WTC11 (cell line): ENCODE data around the gene KRT86. TPM values are rescaled to one million over a fixed set of nuclear protein-coding genes. Genes with fewer than 3 reads are reported as not detected.

Source experiments
- ATAC-seq: fragments of 200-7000 bp; cut with Tn5 transposase; 2 replicates; pipeline ENCODE4 v1.10.0; 2021; ENCODE audit warnings: mild to moderate bottlenecking, moderate library complexity
- CTCF ChIA-PET: fragments of 300-600 bp; sonication (Branson Sonifier 250); formaldehyde crosslinking; loops from one replicate; lab custom pipeline; 2021; ENCODE audit warnings: antibody characterized with exemption; lab: Charles Lee
- POLR2A ChIA-PET: fragments of 350-600 bp; sonication (Branson Sonifier 250); formaldehyde crosslinking; loops from one replicate; lab custom pipeline; 2021; ENCODE audit warnings: antibody characterized with exemption; lab: Charles Lee
- DNase-seq: peaks from one replicate; pipeline ENCODE4 v3.0.0; 2021; ENCODE audit warnings: low spot score
- H3K27ac Mint-ChIP-seq: 2 replicates; pipeline ENCODE4 v1.8.0; 2021; ENCODE audit warnings: mixed read lengths
- H3K27me3 Mint-ChIP-seq: 2 replicates; pipeline ENCODE4 v1.8.0; 2021; ENCODE audit warnings: low read depth, mild to moderate bottlenecking, moderate library complexity, mixed read lengths
- H3K36me3 Mint-ChIP-seq: 2 replicates; pipeline ENCODE4 v1.8.0; 2021; ENCODE audit warnings: mixed read lengths
- H3K4me1 Mint-ChIP-seq: 2 replicates; pipeline ENCODE4 v1.8.0; 2022; ENCODE audit warnings: mixed read lengths
- H3K4me3 Mint-ChIP-seq: 2 replicates; pipeline ENCODE4 v1.8.0; 2021; ENCODE audit warnings: mild to moderate bottlenecking, moderate library complexity, mixed read lengths
- H3K9me3 Mint-ChIP-seq: 2 replicates; pipeline ENCODE4 v1.8.0; 2021; ENCODE audit warnings: mixed read lengths
- FOXJ3 ChIP-seq: sonication (generic); formaldehyde crosslinking; IDR thresholded peaks from 2 replicates; pipeline ENCODE4 v1.9.0; 2021; ENCODE audit warnings: missing genetic modification reagents, mild to moderate bottlenecking, borderline replicate concordance
- FOXP1 ChIP-seq: sonication (generic); formaldehyde crosslinking; IDR thresholded peaks from 2 replicates; pipeline ENCODE4 v1.8.0; 2022; ENCODE audit warnings: missing genetic modification reagents, mild to moderate bottlenecking, moderate library complexity, borderline replicate concordance
- JAZF1 ChIP-seq: fragments of 250-450 bp; sonication (Bioruptor Pico); IDR thresholded peaks from 2 replicates; pipeline ENCODE4 v1.9.0; 2021; ENCODE audit warnings: moderate library complexity, mild to moderate bottlenecking, inconsistent platforms
- NR2C2 ChIP-seq: sonication (generic); formaldehyde crosslinking; IDR thresholded peaks from 2 replicates; pipeline ENCODE4 v1.8.0; 2022; ENCODE audit warnings: mild to moderate bottlenecking, missing genetic modification reagents
- ZNF671 ChIP-seq: fragments of 250-450 bp; sonication (Bioruptor Pico); IDR thresholded peaks from 2 replicates; pipeline ENCODE4 v1.8.0; 2021; ENCODE audit warnings: mild to moderate bottlenecking
- total RNA-seq: library from RNA; stranded (reverse); gene quantifications from 3 replicates; pipeline ENCODE4 v1.2.3, GENCODE V29; 2021
- TF ChIP-seq, protein P1 (sequence below): fragments of 250-450 bp; sonication (Bioruptor Pico); IDR thresholded peaks from 2 replicates; pipeline ENCODE4 v1.9.0; 2021; ENCODE audit warnings: mild to moderate bottlenecking
- TF ChIP-seq, protein P2 (sequence below): sonication (generic); formaldehyde crosslinking; conservative IDR thresholded peaks from 2 replicates; pipeline ENCODE4 v1.8.1; 2023; ENCODE audit warnings: mild to moderate bottlenecking, low read depth, missing genetic modification reagents, moderate library complexity
- TF ChIP-seq, protein P3 (sequence below): sonication (generic); formaldehyde crosslinking; IDR thresholded peaks from 2 replicates; pipeline ENCODE4 v1.8.0; 2023; ENCODE audit warnings: mild to moderate bottlenecking, missing genetic modification reagents
- TF ChIP-seq, protein P4 (sequence below): sonication (generic); formaldehyde crosslinking; IDR thresholded peaks from 2 replicates; pipeline ENCODE4 v1.8.0; 2022; ENCODE audit warnings: mild to moderate bottlenecking, missing genetic modification reagents
- TF ChIP-seq, protein P5 (sequence below): sonication (generic); formaldehyde crosslinking; IDR thresholded peaks from 2 replicates; pipeline ENCODE4 v1.8.0; 2023; ENCODE audit warnings: missing genetic modification reagents
- TF ChIP-seq, protein P6 (sequence below): sonication (generic); formaldehyde crosslinking; IDR thresholded peaks from 2 replicates; pipeline ENCODE4 v1.8.1; 2022; ENCODE audit warnings: low read depth, missing genetic modification reagents, borderline replicate concordance
- TF ChIP-seq, protein P7 (sequence below): fragments of 250-450 bp; sonication (Bioruptor Pico); IDR thresholded peaks from 2 replicates; pipeline ENCODE4 v1.8.0; 2021; ENCODE audit warnings: mild to moderate bottlenecking

Gene KRT86
- total RNA-seq, 1 experiment from 2014 or later: 0.11 TPM

DNA sequence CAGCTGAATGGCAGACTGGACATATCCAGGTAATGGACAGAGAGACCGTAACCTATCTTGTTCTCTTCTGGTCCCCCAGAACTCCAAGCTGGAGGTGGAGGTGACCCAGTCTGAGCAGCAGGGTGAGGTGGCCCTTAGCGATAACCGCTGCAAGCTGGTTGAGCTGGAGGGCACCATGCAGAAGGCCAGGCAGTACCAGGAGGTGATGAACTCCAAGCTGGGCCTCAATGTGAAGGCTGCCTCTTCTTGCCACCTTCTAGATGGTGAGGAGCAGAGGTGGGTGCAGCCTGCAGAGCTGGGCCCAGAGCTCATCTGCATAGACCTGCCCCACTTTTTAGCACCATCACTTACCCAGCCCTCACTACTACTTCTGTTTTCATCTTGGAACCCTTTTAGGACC, 7.2 kb upstream of the KRT86 start (continued):
- TF ChIP-seq, protein P1, sequence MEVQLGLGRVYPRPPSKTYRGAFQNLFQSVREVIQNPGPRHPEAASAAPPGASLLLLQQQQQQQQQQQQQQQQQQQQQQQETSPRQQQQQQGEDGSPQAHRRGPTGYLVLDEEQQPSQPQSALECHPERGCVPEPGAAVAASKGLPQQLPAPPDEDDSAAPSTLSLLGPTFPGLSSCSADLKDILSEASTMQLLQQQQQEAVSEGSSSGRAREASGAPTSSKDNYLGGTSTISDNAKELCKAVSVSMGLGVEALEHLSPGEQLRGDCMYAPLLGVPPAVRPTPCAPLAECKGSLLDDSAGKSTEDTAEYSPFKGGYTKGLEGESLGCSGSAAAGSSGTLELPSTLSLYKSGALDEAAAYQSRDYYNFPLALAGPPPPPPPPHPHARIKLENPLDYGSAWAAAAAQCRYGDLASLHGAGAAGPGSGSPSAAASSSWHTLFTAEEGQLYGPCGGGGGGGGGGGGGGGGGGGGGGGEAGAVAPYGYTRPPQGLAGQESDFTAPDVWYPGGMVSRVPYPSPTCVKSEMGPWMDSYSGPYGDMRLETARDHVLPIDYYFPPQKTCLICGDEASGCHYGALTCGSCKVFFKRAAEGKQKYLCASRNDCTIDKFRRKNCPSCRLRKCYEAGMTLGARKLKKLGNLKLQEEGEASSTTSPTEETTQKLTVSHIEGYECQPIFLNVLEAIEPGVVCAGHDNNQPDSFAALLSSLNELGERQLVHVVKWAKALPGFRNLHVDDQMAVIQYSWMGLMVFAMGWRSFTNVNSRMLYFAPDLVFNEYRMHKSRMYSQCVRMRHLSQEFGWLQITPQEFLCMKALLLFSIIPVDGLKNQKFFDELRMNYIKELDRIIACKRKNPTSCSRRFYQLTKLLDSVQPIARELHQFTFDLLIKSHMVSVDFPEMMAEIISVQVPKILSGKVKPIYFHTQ (CRISPR knock-in tag): no peak
- TF ChIP-seq, protein P2, sequence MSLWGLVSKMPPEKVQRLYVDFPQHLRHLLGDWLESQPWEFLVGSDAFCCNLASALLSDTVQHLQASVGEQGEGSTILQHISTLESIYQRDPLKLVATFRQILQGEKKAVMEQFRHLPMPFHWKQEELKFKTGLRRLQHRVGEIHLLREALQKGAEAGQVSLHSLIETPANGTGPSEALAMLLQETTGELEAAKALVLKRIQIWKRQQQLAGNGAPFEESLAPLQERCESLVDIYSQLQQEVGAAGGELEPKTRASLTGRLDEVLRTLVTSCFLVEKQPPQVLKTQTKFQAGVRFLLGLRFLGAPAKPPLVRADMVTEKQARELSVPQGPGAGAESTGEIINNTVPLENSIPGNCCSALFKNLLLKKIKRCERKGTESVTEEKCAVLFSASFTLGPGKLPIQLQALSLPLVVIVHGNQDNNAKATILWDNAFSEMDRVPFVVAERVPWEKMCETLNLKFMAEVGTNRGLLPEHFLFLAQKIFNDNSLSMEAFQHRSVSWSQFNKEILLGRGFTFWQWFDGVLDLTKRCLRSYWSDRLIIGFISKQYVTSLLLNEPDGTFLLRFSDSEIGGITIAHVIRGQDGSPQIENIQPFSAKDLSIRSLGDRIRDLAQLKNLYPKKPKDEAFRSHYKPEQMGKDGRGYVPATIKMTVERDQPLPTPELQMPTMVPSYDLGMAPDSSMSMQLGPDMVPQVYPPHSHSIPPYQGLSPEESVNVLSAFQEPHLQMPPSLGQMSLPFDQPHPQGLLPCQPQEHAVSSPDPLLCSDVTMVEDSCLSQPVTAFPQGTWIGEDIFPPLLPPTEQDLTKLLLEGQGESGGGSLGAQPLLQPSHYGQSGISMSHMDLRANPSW: no peak
- TF ChIP-seq, protein P3, sequence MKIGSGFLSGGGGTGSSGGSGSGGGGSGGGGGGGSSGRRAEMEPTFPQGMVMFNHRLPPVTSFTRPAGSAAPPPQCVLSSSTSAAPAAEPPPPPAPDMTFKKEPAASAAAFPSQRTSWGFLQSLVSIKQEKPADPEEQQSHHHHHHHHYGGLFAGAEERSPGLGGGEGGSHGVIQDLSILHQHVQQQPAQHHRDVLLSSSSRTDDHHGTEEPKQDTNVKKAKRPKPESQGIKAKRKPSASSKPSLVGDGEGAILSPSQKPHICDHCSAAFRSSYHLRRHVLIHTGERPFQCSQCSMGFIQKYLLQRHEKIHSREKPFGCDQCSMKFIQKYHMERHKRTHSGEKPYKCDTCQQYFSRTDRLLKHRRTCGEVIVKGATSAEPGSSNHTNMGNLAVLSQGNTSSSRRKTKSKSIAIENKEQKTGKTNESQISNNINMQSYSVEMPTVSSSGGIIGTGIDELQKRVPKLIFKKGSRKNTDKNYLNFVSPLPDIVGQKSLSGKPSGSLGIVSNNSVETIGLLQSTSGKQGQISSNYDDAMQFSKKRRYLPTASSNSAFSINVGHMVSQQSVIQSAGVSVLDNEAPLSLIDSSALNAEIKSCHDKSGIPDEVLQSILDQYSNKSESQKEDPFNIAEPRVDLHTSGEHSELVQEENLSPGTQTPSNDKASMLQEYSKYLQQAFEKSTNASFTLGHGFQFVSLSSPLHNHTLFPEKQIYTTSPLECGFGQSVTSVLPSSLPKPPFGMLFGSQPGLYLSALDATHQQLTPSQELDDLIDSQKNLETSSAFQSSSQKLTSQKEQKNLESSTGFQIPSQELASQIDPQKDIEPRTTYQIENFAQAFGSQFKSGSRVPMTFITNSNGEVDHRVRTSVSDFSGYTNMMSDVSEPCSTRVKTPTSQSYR (CRISPR knock-in tag): no peak
- TF ChIP-seq, protein P4, sequence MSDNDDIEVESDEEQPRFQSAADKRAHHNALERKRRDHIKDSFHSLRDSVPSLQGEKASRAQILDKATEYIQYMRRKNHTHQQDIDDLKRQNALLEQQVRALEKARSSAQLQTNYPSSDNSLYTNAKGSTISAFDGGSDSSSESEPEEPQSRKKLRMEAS: no peak
- TF ChIP-seq NR2C2 (CRISPR knock-in tag) (no peak), JAZF1 (CRISPR knock-in tag) (no peak)
- TF ChIP-seq, protein P5, sequence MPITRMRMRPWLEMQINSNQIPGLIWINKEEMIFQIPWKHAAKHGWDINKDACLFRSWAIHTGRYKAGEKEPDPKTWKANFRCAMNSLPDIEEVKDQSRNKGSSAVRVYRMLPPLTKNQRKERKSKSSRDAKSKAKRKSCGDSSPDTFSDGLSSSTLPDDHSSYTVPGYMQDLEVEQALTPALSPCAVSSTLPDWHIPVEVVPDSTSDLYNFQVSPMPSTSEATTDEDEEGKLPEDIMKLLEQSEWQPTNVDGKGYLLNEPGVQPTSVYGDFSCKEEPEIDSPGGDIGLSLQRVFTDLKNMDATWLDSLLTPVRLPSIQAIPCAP (CRISPR knock-in tag): no peak

DNA sequence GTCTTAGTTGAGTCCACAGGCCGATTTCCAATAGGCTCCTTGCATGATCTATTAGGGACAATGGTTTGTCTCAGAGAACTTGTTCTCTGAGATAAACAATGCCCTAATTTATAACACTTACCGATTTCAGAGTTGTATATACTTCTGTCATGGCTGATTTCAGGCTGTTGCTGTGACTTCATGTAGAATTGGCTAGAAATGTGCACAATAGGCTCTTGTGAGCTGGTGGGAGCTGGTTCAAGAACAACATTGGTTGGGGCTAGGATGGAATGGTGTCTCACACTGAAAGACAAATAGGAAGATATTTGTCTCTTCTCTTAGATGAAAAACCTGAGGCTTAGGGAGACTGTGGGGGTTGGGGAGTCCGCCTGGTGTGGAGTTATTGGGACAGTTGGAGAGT, 6.7 kb upstream of the KRT86 start:
- DNase-seq (no peak), ATAC-seq (no peak)
- H3K4me1 Mint-ChIP-seq: no peaks in the 10 kb centered on the region
- H3K36me3 Mint-ChIP-seq: 0 out of 2 replicates have a peak, but pooled peaks cover 2% of the 10 kb centered on the region
- ChIA-PET CTCF (interaction anchor here (0.8 to 9.3 kb wide), 4 partner anchors 11 to 60 kb away, joined by 3 to 122 read pairs (median 6); no protein-coding TSS in a partner anchor), POLR2A (no interaction called here)
- H3K9me3 Mint-ChIP-seq: peaks cover 4% of the 10 kb centered on the region
- H3K27ac Mint-ChIP-seq: no peak overlapping the region
- no peak overlapping the region for H3K4me3 Mint-ChIP-seq
- H3K27me3 Mint-ChIP-seq: no peaks in the 10 kb centered on the region; the same call in 1 of the 2 replicates
- no peak for TF ChIP-seq ZNF671
- TF ChIP-seq, protein P6, sequence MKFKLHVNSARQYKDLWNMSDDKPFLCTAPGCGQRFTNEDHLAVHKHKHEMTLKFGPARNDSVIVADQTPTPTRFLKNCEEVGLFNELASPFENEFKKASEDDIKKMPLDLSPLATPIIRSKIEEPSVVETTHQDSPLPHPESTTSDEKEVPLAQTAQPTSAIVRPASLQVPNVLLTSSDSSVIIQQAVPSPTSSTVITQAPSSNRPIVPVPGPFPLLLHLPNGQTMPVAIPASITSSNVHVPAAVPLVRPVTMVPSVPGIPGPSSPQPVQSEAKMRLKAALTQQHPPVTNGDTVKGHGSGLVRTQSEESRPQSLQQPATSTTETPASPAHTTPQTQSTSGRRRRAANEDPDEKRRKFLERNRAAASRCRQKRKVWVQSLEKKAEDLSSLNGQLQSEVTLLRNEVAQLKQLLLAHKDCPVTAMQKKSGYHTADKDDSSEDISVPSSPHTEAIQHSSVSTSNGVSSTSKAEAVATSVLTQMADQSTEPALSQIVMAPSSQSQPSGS (CRISPR knock-in tag): no peak
- TF ChIP-seq FOXJ3 (CRISPR knock-in tag): no peak
- TF ChIP-seq, protein P7, sequence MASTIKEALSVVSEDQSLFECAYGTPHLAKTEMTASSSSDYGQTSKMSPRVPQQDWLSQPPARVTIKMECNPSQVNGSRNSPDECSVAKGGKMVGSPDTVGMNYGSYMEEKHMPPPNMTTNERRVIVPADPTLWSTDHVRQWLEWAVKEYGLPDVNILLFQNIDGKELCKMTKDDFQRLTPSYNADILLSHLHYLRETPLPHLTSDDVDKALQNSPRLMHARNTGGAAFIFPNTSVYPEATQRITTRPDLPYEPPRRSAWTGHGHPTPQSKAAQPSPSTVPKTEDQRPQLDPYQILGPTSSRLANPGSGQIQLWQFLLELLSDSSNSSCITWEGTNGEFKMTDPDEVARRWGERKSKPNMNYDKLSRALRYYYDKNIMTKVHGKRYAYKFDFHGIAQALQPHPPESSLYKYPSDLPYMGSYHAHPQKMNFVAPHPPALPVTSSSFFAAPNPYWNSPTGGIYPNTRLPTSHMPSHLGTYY (CRISPR knock-in tag): no peak
- TF ChIP-seq, protein P4: no peak
- no peak for TF ChIP-seq FOXP1 (CRISPR knock-in tag)
